Measurements from ENCODE around the gene KIAA1549. TPM values are rescaled to one million over a fixed set of nuclear protein-coding genes. Genes with fewer than 3 reads are reported as not detected.
"Not testable (repeated sequence)": the region's sequence is repeated elsewhere in the genome, so short reads cannot be mapped to it uniquely, and the experiment has no call there.

Gene KIAA1549
- total and polyA plus RNA-seq, 2 of the 8 experiments (the other 6 are each of a cell fraction or from before 2014, with no cell fraction given) = 6.5 to 17.3 TPM

GRCh38 chr7:138797046-138797445 is 184.1 kb downstream of the KIAA1549 start:
- not testable (repeated sequence) for H2BK15ac ChIP-seq (ENCODE audit: low read length); H3K23me2 ChIP-seq (ENCODE audit: low read depth, low read length); H2BK20ac ChIP-seq (ENCODE audit: low read length); H3K9me3 ChIP-seq (ENCODE audit: insufficient read depth in 2 of 2, low read depth in 1 of 2, low read length in 1 of 2); H3K23ac ChIP-seq (ENCODE audit: insufficient read length); H3K18ac ChIP-seq (ENCODE audit: extremely low read depth, low read length); H4K5ac ChIP-seq (ENCODE audit: insufficient read length, low read depth, low read length); H3K27me3 ChIP-seq (replicated peaks in 1 of 4; ENCODE audit: control insufficient read depth in 3 of 4, extremely low read depth in 1 of 4, insufficient read depth in 3 of 4, low read length in 3 of 4); H3K4ac ChIP-seq (replicated peaks; ENCODE audit: insufficient read length, low read depth, low read length); H3K27ac ChIP-seq (ENCODE audit: low read depth, low read length); H3K56ac ChIP-seq (replicated peaks; ENCODE audit: insufficient read length, low read depth, low read length); H2AFZ ChIP-seq (ENCODE audit: low read length); H3K36me3 ChIP-seq (ENCODE audit: control insufficient read depth in 2 of 4, insufficient read depth in 4 of 4, low read length in 3 of 4); H3K4me3 ChIP-seq (ENCODE audit: extremely low read depth in 1 of 4, insufficient read depth in 2 of 4, low read depth in 3 of 4, low read length in 4 of 4); FAIRE-seq; H3K79me1 ChIP-seq (ENCODE audit: low read depth, low read length); H4K8ac ChIP-seq (ENCODE audit: extremely low read depth, insufficient read depth, low read length); DNase-seq (ENCODE audit: low read depth in 1 of 2, low spot score in 2 of 2); H4K91ac ChIP-seq (replicated peaks; ENCODE audit: insufficient read length, low read length); H2AK5ac ChIP-seq (ENCODE audit: low read depth, low read length); H2BK5ac ChIP-seq (ENCODE audit: low read depth, low read length); H3K79me2 ChIP-seq (ENCODE audit: control insufficient read depth in 1 of 2, insufficient read depth in 2 of 2, low read length in 2 of 2); H3K9ac ChIP-seq (replicated peaks in 1 of 4; ENCODE audit: extremely low read depth in 1 of 4, low read depth in 3 of 4, low read length in 3 of 4); H3K14ac ChIP-seq (ENCODE audit: insufficient read length); H4K20me1 ChIP-seq (replicated peaks in 1 of 2; ENCODE audit: control insufficient read depth in 1 of 2, insufficient read depth in 2 of 2, low read length in 2 of 2); H2BK12ac ChIP-seq (ENCODE audit: low read depth, low read length); H2BK120ac ChIP-seq (replicated peaks; ENCODE audit: low read depth, low read length)
- Histone ChIP-seq H3K4me1 (replicated peaks in 1 of 4; ENCODE audit: control insufficient read depth in 3 of 4, insufficient read depth in 4 of 4, low read length in 3 of 4) (peaks cover 7 to 18% (median 9%) of the 10 kb centered on the region in 4 experiments), H3K4me2 (ENCODE audit: insufficient read depth in 1 of 2, low read depth in 2 of 2, low read length in 2 of 2) (peak overlapping the region in 1 of 2 experiments; percentile 37; a peak in 1 of 4 replicates)
- ChIA-PET CTCF (ENCODE audit: partially characterized antibody) (interaction anchor here (0.7 to 2.7 kb wide), 9 partner anchors 10 to 212 kb away, joined by 3 to 15 read pairs (median 3); no protein-coding TSS in a partner anchor), POLR2A (ENCODE audit: partially characterized antibody) (interaction anchor here (1.1 kb wide), 1 partner anchor 29 kb away, joined by 3 read pairs; no protein-coding TSS in a partner anchor)
- 80% methylated on average over 4 of the region's 4 CpGs; no CpG with 5 or more reads in 1 of the 2 experiments for WGBS, 2 experiments (ENCODE audit: extremely low coverage in 1 of 2, insufficient coverage in 1 of 2, insufficient read length in 1 of 2, insufficient replicate concordance in 2 of 2, low coverage in 1 of 2, low lambda C conversion rate in 2 of 2, missing lambda C conversion rate in 1 of 2)
- TF ChIP-seq RAD21 (IDR thresholded peaks at IDR 0.05 in 1 of 2, conservative IDR thresholded peaks at IDR 0.05 in 1 of 2; ENCODE audit: low read depth in 2 of 2, low read length in 2 of 2) = peak in 1 of 2 experiments; percentile 27; a peak in 1 of 4 replicates
- TF ChIP-seq CTCF (IDR thresholded peaks at IDR 0.05; ENCODE audit: control extremely low read depth in 1 of 3, insufficient read depth in 1 of 3, low read depth in 1 of 3, low read length in 3 of 3) = peak in 1 of 3 experiments; percentile 7; a peak in 1 of 4 replicates

Measured in H1 (cell line).